ENCODE data around the gene ASB1. TPM values are rescaled to one million over a fixed set of nuclear protein-coding genes. Genes with fewer than 3 reads are reported as not detected.

The ASB1 gene
- total and polyA plus RNA-seq, 9 of the 15 experiments (the other 6 are each of a cell fraction or from before 2014, with no cell fraction given), result 6.3 to 37.7 (median 23.9) TPM

DNA sequence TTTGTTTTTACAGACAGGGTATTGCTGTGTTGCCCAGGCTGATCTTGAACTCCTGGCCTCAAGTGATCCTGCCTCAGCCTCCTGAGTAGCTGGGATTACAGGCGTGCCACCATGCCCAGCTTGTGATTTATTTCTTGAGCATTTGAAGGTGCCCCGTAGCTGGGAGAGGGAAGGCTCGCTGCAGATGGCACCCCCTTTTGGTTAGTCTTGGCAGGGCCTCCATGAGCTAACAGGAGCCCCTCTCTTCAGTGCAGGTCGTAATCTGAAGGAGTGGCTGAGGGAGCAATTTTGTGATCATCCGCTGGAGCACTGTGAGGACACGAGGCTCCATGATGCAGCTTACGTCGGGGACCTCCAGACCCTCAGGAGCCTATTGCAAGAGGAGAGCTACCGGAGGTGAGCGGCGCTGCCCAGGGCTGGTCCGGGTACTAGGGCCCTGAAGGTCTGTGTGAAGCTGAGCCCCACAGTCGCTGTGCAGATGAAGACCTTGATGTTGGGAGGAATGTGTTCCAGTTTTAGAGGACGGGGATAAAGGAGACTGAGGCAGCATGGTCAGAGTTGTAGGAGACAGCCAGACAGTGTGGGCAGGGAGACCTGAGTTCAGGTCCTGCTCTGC is 6.7 kb downstream of the ASB1 start:
- no peak overlapping the region for H3K9ac ChIP-seq (ENCODE audit: insufficient read depth in 1 of 2, low read depth in 2 of 2, low read length in 2 of 2)
- in situ Hi-C loops (cut with MboI), result no loop called here

GRCh38 chr2:238433941-238434845 is 7.5 kb downstream of the ASB1 start:
- Histone ChIP-seq H3K27me3 (ENCODE audit: control insufficient read depth in 2 of 2, insufficient read depth in 2 of 2, low read length in 2 of 2) (no peaks in the 10 kb centered on the region), H3K9ac (ENCODE audit: insufficient read depth in 1 of 2, low read depth in 2 of 2, low read length in 2 of 2) (no peak overlapping the region), H3K79me2 (ENCODE audit: control insufficient read depth, insufficient read depth, low read length) (peaks cover 87% of the 10 kb centered on the region), H3K4me3 (no peak overlapping the region), H2AFZ (ENCODE audit: low read depth, low read length) (no peak overlapping the region), H3K9me1 (ENCODE audit: control insufficient read depth, insufficient read depth, low read length) (no peaks in the 10 kb centered on the region), H3K27ac (ENCODE audit: extremely low read depth, low read depth, low read length) (no peak overlapping the region), H4K20me1 (replicated peaks; ENCODE audit: control insufficient read depth, insufficient read depth, low read length) (no peaks in the 10 kb centered on the region; the same call in 1 of the 2 replicates), H3K36me3 (ENCODE audit: control insufficient read depth, insufficient read depth, low read length) (peaks cover 82% of the 10 kb centered on the region), H3K4me2 (ENCODE audit: insufficient read depth, low read length) (no peak overlapping the region), H3K9me3 (replicated peaks; ENCODE audit: control insufficient read depth, insufficient read depth, low read depth, low read length) (no peaks in the 10 kb centered on the region), H3K4me1 (replicated peaks in 1 of 2; ENCODE audit: control insufficient read depth in 2 of 2, insufficient read depth in 2 of 2, low read length in 2 of 2) (peaks cover 3 to 11% of the 10 kb centered on the region in 2 experiments; a peak in 4 of 5 replicates)
- FAIRE-seq, result no peak
- 95% methylated on average over 11 of the region's 13 CpGs for WGBS (ENCODE audit: insufficient coverage, low coverage, missing lambda C conversion rate)
- DNase-seq (ENCODE audit: extremely low read depth in 1 of 4, low spot score in 3 of 4), result no peak
- ChIA-PET CTCF (ENCODE audit: low intra/inter-chr PET ratio) (no interaction called here), POLR2A (interaction anchor here (0.6 to 1.5 kb wide), 2 partner anchors 13 to 14 kb away, joined by 3 to 4 read pairs; no protein-coding TSS in a partner anchor)
- intact Hi-C loops (cut with micrococcal nuclease) (no loop called here), in situ Hi-C loops (cut with MboI) (no loop called here)
- BruUV-seq (replicated peaks), result no TSS peak
- TF ChIP-seq TCFL5 (CRISPR knock-in tag; conservative IDR thresholded peaks at IDR 0.05), result no peak
- no peak for ATAC-seq

More for the DNA sequence above, 6.7 kb downstream of the ASB1 start:
- DNase-seq (ENCODE audit: extremely low read depth in 1 of 4, low spot score in 3 of 4) (no peak), ATAC-seq (no peak), FAIRE-seq (no peak)
- no peaks in the 10 kb centered on the region for H4K20me1 ChIP-seq (replicated peaks; ENCODE audit: control insufficient read depth, insufficient read depth, low read length)
- H3K36me3 ChIP-seq (ENCODE audit: control insufficient read depth, insufficient read depth, low read length), result peaks cover 80% of the 10 kb centered on the region
- peaks cover 87% of the 10 kb centered on the region for H3K79me2 ChIP-seq (ENCODE audit: control insufficient read depth, insufficient read depth, low read length)
- WGBS (ENCODE audit: insufficient coverage, low coverage, missing lambda C conversion rate), result 96% methylated on average over 12 of the region's 14 CpGs
- H3K9me1 ChIP-seq (ENCODE audit: control insufficient read depth, insufficient read depth, low read length), result no peaks in the 10 kb centered on the region
- no peak overlapping the region for H2AFZ ChIP-seq (ENCODE audit: low read depth, low read length)
- CTCF ChIA-PET (ENCODE audit: low intra/inter-chr PET ratio), result interaction anchor here (0.7 kb wide), 1 partner anchor 114 kb away, joined by 3 read pairs; no protein-coding TSS in a partner anchor
- POLR2A ChIA-PET, result interaction anchor here (1.5 kb wide), 1 partner anchor 12 kb away, joined by 4 read pairs; no protein-coding TSS in a partner anchor
- no peak overlapping the region for H3K4me2 ChIP-seq (ENCODE audit: insufficient read depth, low read length)
- intact Hi-C loops (cut with micrococcal nuclease), result no loop called here
- TF ChIP-seq KHSRP (IDR thresholded peaks at IDR 0.05), result no peak
- H3K27me3 ChIP-seq (ENCODE audit: control insufficient read depth in 2 of 2, insufficient read depth in 2 of 2, low read length in 2 of 2), result no peaks in the 10 kb centered on the region
- no peaks in the 10 kb centered on the region for H3K9me3 ChIP-seq (replicated peaks; ENCODE audit: control insufficient read depth, insufficient read depth, low read depth, low read length)
- H3K4me3 ChIP-seq, result no peak overlapping the region
- BruUV-seq (replicated peaks), result no TSS peak
- no peak overlapping the region for H3K27ac ChIP-seq (ENCODE audit: extremely low read depth, low read depth, low read length)
- peaks cover 4 to 12% of the 10 kb centered on the region in 2 experiments; a peak in 4 of 5 replicates for H3K4me1 ChIP-seq (replicated peaks in 1 of 2; ENCODE audit: control insufficient read depth in 2 of 2, insufficient read depth in 2 of 2, low read length in 2 of 2)
